Adipose tissue (tissue), 3 donors: ENCODE results near the gene CMC2. TPM values are rescaled to one million over a fixed set of nuclear protein-coding genes. Genes with fewer than 3 reads are reported as not detected.

Experiments
- H3K27ac ChIP-seq: one replicate; pipeline ENCODE4 v1.5.1; 2013; ENCODE audit warnings: low read depth, low read length
- WGBS, 3 donors: extraction: QIAGEN DNeasy Blood & Tissue Kit; methylation state at CpG; one replicate each; pipeline ENCODE4 v1.1.7; 2013; 5-methylcytosine and 5-hydroxymethylcytosine counted together
- polyA plus RNA-seq, 3 donors: library from polyadenylated mRNA; stranded (reverse); fragments of 200-250 nt; gene quantifications; one replicate each; pipeline ENCODE4 v1.2.3, GENCODE V29; 2013
- donor health status: healthy with polysubstance abuse.
- donor health status: Bipolar disorder and iron deficiency.
- donor health status: healthy.

CMC2 gene
- polyA plus RNA-seq, 3 donors = 43.4 to 77.3 (median 66.1) TPM

- WGBS, 3 donors = 30 to 79% (median 48%) methylated on average over 2 of the region's 2 CpGs
- H3K27ac ChIP-seq = no peak overlapping the region
Observed at GRCh38 chr16:80985611-80986010, 21.1 kb downstream of the CMC2 start.

GRCh38 chr16:80984124-80984892 lies 22.4 kb downstream of the CMC2 start:
- WGBS, 3 donors = 86 to 91% (median 87%) methylated on average over 6 of the region's 6 CpGs

GRCh38 chr16:80982646-80983045 lies 24.0 kb downstream of the CMC2 start:
- H3K27ac ChIP-seq = no peak overlapping the region
- WGBS, 3 donors = 72 to 73% (median 73%) methylated on average over 4 of the region's 4 CpGs

More at GRCh38 chr16:80984124-80984892, 22.4 kb downstream of the CMC2 start:
- H3K27ac ChIP-seq = no peak overlapping the region

GRCh38 chr16:80981103-80981502 lies 25.6 kb downstream of the CMC2 start:
- H3K27ac ChIP-seq = no peak overlapping the region

GRCh38 chr16:80976946-80977345 lies 29.7 kb downstream of the CMC2 start:
- H3K27ac ChIP-seq = no peak overlapping the region
- WGBS, 3 donors = 90 to 100% (median 97%) methylated on average over 1 of the region's 1 CpG

- H3K27ac ChIP-seq = no peak overlapping the region
- WGBS, 3 donors = 70 to 92% (median 89%) methylated on average over 6 of the region's 6 CpGs
Observed at GRCh38 chr16:80974649-80975376, 31.9 kb downstream of the CMC2 start.

- WGBS, 3 donors = 66 to 92% (median 66%) methylated on average over 3 to 4 of the region's 4 CpGs
- H3K27ac ChIP-seq = no peak overlapping the region
Observed at GRCh38 chr16:80973991-80974390, 32.7 kb downstream of the CMC2 start.

- WGBS, 3 donors = 73 to 92% (median 83%) methylated on average over 4 of the region's 4 CpGs
- no peak overlapping the region for H3K27ac ChIP-seq
Observed at GRCh38 chr16:80972611-80973010, 34.1 kb downstream of the CMC2 start.

GRCh38 chr16:80971819-80972218 lies 34.9 kb downstream of the CMC2 start:
- 53 to 75% (median 70%) methylated on average over 2 of the region's 2 CpGs for WGBS, 3 donors
- no peak overlapping the region for H3K27ac ChIP-seq

GRCh38 chr16:80969114-80969484 lies 37.6 kb downstream of the CMC2 start:
- 94 to 99% (median 96%) methylated on average over 3 of the region's 3 CpGs for WGBS, 3 donors
- no peak overlapping the region for H3K27ac ChIP-seq

GRCh38 chr16:80968386-80969113 lies 38.1 kb downstream of the CMC2 start:
- H3K27ac ChIP-seq = no peak overlapping the region
- 76 to 93% (median 80%) methylated on average over 4 of the region's 4 CpGs for WGBS, 3 donors

- 73 to 82% (median 74%) methylated on average over 4 of the region's 4 CpGs for WGBS, 3 donors
- H3K27ac ChIP-seq = no peak overlapping the region
Observed at GRCh38 chr16:80966617-80967016, 40.1 kb downstream of the CMC2 start.

- 48 to 71% (median 56%) methylated on average over 2 of the region's 2 CpGs for WGBS, 3 donors
- H3K27ac ChIP-seq = no peak overlapping the region
Observed at GRCh38 chr16:80964351-80964750, 42.3 kb downstream of the CMC2 start.

GRCh38 chr16:80962879-80963278 lies 43.8 kb downstream of the CMC2 start:
- no peak overlapping the region for H3K27ac ChIP-seq
- WGBS, 3 donors = 49 to 87% (median 70%) methylated on average over 2 of the region's 2 CpGs

GRCh38 chr16:80958284-80958683 lies 48.4 kb downstream of the CMC2 start:
- no peak overlapping the region for H3K27ac ChIP-seq

GRCh38 chr16:80954985-80955384 lies 51.7 kb downstream of the CMC2 start:
- 85 to 97% (median 95%) methylated on average over 5 of the region's 5 CpGs for WGBS, 3 donors

GRCh38 chr16:80948886-80949493 lies 57.7 kb downstream of the CMC2 start:
- no peak overlapping the region for H3K27ac ChIP-seq
- WGBS, 3 donors = 25 to 40% (median 38%) methylated on average over 7 of the region's 7 CpGs

More at GRCh38 chr16:80954985-80955384, 51.7 kb downstream of the CMC2 start:
- H3K27ac ChIP-seq = no peak overlapping the region

GRCh38 chr16:80947708-80948625 lies 58.7 kb downstream of the CMC2 start:
- 70 to 79% (median 72%) methylated on average over 9 of the region's 9 CpGs for WGBS, 3 donors
- no peak overlapping the region for H3K27ac ChIP-seq
